GM23338 (cell line): ENCODE results near the gene VKORC1L1. TPM values are rescaled to one million over a fixed set of nuclear protein-coding genes. Genes with fewer than 3 reads are reported as not detected.
"Not testable (repeated sequence)": the region's sequence is repeated elsewhere in the genome, so short reads cannot be mapped to it uniquely, and the experiment has no call there.

ENCODE experiments used
- ATAC-seq: fragments of 200-7000 bp; cut with Tn5 transposase; 3 replicates; pipeline ENCODE4 v1.9.1; 2020
- DNase-seq: peaks from one replicate; pipeline ENCODE4 v3.0.0-alpha.2; 2015; ENCODE audit warnings: low spot score
- H2AFZ ChIP-seq: fragments of 200-600 bp; sonication (generic); 2 replicates; pipeline ENCODE4 v1.8.0; 2016; ENCODE audit warnings: antibody characterized with exemption, mild to moderate bottlenecking, moderate library complexity
- H3F3A ChIP-seq: fragments of 200-600 bp; sonication (generic); replicated peaks from 2 replicates; pipeline ENCODE4 v1.8.0; 2017; ENCODE audit warnings: antibody characterized with exemption, mixed run types, low read depth
- H3K27ac ChIP-seq: fragments of 200-600 bp; sonication (generic); 2 replicates; pipeline ENCODE4 v1.6.1; 2016; ENCODE audit warnings: low read depth
- H3K27me3 ChIP-seq: fragments of 200-600 bp; sonication (generic); 2 replicates; pipeline ENCODE4 v1.8.0; 2016; ENCODE audit warnings: mild to moderate bottlenecking, mixed run types, moderate library complexity; ENCODE audit not compliant: insufficient read depth
- H3K36me3 ChIP-seq: fragments of 200-600 bp; sonication (generic); 2 replicates; pipeline ENCODE4 v1.8.0; 2016; ENCODE audit warnings: mild to moderate bottlenecking; ENCODE audit not compliant: insufficient read depth
- H3K4me1 ChIP-seq: fragments of 200-600 bp; sonication (generic); 2 replicates; pipeline ENCODE4 v1.8.0; 2016; ENCODE audit warnings: mild to moderate bottlenecking, moderate library complexity; ENCODE audit not compliant: insufficient read depth
- H3K4me2 ChIP-seq: fragments of 200-600 bp; sonication (generic); 2 replicates; pipeline ENCODE4 v1.7.1; 2017; ENCODE audit warnings: mixed run types
- H3K4me3 ChIP-seq: fragments of 200-600 bp; sonication (generic); 2 replicates; pipeline ENCODE4 v1.6.1; 2016; ENCODE audit warnings: mixed run types
- H3K79me2 ChIP-seq: fragments of 200-600 bp; sonication (generic); replicated peaks from 2 replicates; pipeline ENCODE4 v1.8.0; 2017; ENCODE audit warnings: mild to moderate bottlenecking; ENCODE audit not compliant: insufficient read depth
- H3K9me2 ChIP-seq: fragments of 200-600 bp; sonication (generic); 2 replicates; pipeline ENCODE4 v1.8.0; 2017; ENCODE audit not compliant: insufficient read depth
- H4K20me1 ChIP-seq: fragments of 200-600 bp; sonication (generic); replicated peaks from 2 replicates; pipeline ENCODE4 v1.8.0; 2017; ENCODE audit warnings: mild to moderate bottlenecking; ENCODE audit not compliant: insufficient read depth
- H3K27ac Mint-ChIP-seq: 2 replicates; pipeline ENCODE4 v1.8.0; 2020; ENCODE audit warnings: inconsistent platforms, mild to moderate bottlenecking, moderate library complexity, mixed read lengths
- H3K27me3 Mint-ChIP-seq: 3 replicates; pipeline ENCODE4 v1.8.0; 2022; ENCODE audit warnings: low read depth, mild to moderate bottlenecking, moderate library complexity, mixed read lengths, inconsistent platforms; ENCODE audit not compliant: insufficient read depth, poor library complexity
- H3K36me3 Mint-ChIP-seq: 3 replicates; pipeline ENCODE4 v1.8.0; 2021; ENCODE audit warnings: low read depth, mild to moderate bottlenecking, inconsistent platforms, moderate library complexity, mixed read lengths
- H3K4me1 Mint-ChIP-seq: 3 replicates; pipeline ENCODE4 v1.8.0; 2020; ENCODE audit warnings: mild to moderate bottlenecking, inconsistent platforms, mixed read lengths
- H3K4me3 Mint-ChIP-seq: 3 replicates; pipeline ENCODE4 v1.8.0; 2021; ENCODE audit warnings: moderate library complexity, mild to moderate bottlenecking, inconsistent platforms, mixed read lengths
- H3K9me3 Mint-ChIP-seq: 3 replicates; pipeline ENCODE4 v1.8.0; 2020; ENCODE audit warnings: moderate library complexity, mild to moderate bottlenecking, inconsistent platforms, mixed read lengths
- polyA plus RNA-seq: library from polyadenylated mRNA; unstranded; fragments of >200 nt; fragmentation: Nextera tagmentation; extraction: Ambion mirVana; gene quantifications from 2 replicates; pipeline ENCODE4 v1.2.1, GENCODE V29; 2016
- total RNA-seq: library from RNA; depleted of rRNA; stranded (reverse); fragments of >200 nt; shearing (Covaris generic); gene quantifications from 2 replicates; pipeline ENCODE4 v1.2.3, GENCODE V29; 2014
- TF ChIP-seq, protein P1 (sequence below): fragments of 250-450 bp; sonication (Bioruptor Pico); IDR thresholded peaks from 2 replicates; pipeline ENCODE4 v1.5.0; 2020; ENCODE audit warnings: mild to moderate bottlenecking, moderate library complexity

VKORC1L1 gene
- total and polyA plus RNA-seq, 2 experiments from 2014 or later, result 21.5 to 30.3 TPM

DNA sequence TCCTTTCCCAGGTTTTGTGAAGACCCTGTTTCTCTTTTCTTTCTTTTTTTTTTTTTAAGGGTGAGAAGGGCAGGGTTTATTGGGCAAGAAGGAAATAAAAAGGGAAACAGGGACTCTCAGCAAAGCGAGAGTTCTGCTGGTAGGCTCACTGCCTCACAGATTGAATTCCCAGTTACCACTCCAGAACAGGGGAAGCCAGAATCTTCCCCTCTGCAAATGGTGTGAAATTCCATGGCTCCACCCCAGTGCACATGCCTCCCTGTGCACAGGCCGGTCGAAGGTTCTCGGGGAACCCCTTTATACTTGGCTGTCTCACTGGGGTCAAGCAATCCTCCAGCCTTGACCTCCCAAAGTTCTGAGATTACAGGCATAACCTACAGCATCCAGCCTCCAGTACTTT lies 119.7 kb downstream of the VKORC1L1 start (continued):
- TF ChIP-seq, protein P1, sequence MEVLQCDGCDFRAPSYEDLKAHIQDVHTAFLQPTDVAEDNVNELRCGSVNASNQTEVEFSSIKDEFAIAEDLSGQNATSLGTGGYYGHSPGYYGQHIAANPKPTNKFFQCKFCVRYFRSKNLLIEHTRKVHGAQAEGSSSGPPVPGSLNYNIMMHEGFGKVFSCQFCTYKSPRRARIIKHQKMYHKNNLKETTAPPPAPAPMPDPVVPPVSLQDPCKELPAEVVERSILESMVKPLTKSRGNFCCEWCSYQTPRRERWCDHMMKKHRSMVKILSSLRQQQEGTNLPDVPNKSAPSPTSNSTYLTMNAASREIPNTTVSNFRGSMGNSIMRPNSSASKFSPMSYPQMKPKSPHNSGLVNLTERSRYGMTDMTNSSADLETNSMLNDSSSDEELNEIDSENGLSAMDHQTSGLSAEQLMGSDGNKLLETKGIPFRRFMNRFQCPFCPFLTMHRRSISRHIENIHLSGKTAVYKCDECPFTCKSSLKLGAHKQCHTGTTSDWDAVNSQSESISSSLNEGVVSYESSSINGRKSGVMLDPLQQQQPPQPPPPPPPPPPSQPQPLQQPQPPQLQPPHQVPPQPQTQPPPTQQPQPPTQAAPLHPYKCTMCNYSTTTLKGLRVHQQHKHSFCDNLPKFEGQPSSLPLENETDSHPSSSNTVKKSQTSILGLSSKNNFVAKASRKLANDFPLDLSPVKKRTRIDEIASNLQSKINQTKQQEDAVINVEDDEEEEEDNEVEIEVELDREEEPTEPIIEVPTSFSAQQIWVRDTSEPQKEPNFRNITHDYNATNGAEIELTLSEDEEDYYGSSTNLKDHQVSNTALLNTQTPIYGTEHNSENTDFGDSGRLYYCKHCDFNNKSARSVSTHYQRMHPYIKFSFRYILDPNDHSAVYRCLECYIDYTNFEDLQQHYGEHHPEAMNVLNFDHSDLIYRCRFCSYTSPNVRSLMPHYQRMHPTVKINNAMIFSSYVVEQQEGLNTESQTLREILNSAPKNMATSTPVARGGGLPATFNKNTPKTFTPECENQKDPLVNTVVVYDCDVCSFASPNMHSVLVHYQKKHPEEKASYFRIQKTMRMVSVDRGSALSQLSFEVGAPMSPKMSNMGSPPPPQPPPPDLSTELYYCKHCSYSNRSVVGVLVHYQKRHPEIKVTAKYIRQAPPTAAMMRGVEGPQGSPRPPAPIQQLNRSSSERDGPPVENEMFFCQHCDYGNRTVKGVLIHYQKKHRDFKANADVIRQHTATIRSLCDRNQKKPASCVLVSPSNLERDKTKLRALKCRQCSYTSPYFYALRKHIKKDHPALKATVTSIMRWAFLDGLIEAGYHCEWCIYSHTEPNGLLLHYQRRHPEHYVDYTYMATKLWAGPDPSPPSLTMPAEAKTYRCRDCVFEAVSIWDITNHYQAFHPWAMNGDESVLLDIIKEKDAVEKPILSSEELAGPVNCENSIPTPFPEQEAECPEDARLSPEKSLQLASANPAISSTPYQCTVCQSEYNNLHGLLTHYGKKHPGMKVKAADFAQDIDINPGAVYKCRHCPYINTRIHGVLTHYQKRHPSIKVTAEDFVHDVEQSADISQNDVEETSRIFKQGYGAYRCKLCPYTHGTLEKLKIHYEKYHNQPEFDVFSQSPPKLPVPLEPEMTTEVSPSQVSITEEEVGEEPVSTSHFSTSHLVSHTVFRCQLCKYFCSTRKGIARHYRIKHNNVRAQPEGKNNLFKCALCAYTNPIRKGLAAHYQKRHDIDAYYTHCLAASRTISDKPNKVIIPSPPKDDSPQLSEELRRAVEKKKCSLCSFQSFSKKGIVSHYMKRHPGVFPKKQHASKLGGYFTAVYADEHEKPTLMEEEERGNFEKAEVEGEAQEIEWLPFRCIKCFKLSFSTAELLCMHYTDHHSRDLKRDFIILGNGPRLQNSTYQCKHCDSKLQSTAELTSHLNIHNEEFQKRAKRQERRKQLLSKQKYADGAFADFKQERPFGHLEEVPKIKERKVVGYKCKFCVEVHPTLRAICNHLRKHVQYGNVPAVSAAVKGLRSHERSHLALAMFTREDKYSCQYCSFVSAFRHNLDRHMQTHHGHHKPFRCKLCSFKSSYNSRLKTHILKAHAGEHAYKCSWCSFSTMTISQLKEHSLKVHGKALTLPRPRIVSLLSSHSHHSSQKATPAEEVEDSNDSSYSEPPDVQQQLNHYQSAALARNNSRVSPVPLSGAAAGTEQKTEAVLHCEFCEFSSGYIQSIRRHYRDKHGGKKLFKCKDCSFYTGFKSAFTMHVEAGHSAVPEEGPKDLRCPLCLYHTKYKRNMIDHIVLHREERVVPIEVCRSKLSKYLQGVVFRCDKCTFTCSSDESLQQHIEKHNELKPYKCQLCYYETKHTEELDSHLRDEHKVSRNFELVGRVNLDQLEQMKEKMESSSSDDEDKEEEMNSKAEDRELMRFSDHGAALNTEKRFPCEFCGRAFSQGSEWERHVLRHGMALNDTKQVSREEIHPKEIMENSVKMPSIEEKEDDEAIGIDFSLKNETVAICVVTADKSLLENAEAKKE (CRISPR knock-in tag), result no peak

DNA sequence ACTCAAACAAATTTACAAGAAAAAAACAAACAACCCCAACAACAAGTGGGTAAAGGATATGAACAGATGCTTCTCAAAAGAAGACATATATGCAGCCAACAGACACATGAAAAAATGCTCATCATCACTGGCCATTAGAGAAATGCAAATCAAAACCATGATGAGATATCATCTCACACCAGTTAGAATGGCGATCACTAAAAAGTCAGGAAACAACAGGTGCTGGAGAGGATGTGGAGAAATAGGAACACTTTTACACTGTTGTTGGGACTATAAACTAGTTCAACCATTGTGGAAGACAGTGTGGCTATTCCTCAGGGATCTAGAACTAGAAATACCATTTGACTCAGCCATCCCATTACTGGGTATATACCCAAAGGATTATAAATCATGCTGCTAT lies 122.1 kb downstream of the VKORC1L1 start:
- ATAC-seq, H3K36me3 Mint-ChIP-seq, H3K27me3 ChIP-seq, H3K27me3 Mint-ChIP-seq, H3K9me2 ChIP-seq, H3K4me1 ChIP-seq, H3K4me3 Mint-ChIP-seq, H2AFZ ChIP-seq, H4K20me1 ChIP-seq, H3K9me3 Mint-ChIP-seq, H3K27ac Mint-ChIP-seq, H3K4me1 Mint-ChIP-seq, H3K4me3 ChIP-seq, H3K79me2 ChIP-seq, H3K36me3 ChIP-seq, H3K27ac ChIP-seq, H3K4me2 ChIP-seq, H3F3A ChIP-seq, DNase-seq: not testable (repeated sequence)

DNA sequence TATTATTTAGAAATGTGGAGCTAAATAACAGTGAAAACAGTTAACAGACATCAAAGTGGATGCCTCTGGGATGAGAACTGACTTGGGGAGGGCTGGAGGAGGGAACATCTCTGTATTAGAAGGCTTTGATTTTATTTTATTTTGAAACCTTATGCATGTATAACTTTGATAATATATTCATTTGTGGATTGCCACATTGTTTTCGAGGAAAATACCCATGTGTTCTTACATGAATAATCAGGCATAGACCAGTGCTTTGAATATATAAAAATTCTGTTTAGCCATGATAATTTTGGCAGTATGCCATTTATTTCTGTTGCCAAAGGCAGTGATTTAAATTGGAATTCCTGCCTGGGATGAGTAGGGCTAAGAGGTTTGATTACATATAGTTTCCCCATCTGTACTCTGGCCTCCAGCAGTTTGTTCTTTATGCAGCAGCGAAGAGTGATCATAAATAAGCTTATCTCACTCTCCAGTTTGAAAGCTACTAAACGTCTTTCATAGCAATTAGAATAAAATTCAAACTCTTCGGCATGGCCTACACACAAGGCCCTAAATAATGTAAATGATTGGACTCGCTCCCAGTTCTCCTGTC lies 128.0 kb downstream of the VKORC1L1 start:
- H3K27me3 ChIP-seq, ATAC-seq, H3K36me3 ChIP-seq, H3F3A ChIP-seq, H3K4me1 ChIP-seq, H3K4me1 Mint-ChIP-seq, H3K9me2 ChIP-seq, H3K4me3 Mint-ChIP-seq, H2AFZ ChIP-seq, H3K27me3 Mint-ChIP-seq, H3K27ac Mint-ChIP-seq, DNase-seq, H4K20me1 ChIP-seq, H3K27ac ChIP-seq, H3K9me3 Mint-ChIP-seq, H3K79me2 ChIP-seq, H3K4me2 ChIP-seq, H3K36me3 Mint-ChIP-seq, H3K4me3 ChIP-seq: not testable (repeated sequence)

DNA sequence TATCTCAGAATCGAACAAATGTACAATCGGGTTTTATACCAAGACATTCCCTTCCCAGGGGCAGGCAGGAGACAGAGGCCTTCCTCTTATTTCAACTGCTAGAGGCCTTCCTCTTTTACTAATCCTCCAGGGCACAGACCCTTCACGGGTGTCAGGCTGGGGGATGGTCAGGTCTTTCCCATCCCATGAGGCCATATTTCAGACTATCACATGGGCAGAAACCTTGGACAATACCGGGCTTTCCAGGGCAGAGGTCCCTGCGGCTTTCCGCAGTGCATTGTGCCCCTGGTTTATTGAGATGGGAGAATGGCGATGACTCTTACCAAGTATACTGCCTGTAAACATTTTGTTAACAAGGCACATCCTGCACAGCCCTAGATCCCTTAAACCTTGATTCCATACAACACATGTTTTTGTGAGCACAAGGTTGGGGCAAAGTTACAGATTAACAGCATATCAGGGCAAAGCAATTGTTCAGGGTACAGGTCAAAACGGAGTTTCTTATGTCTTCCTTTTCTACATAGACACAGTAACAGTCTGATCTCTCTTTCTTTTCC lies 132.3 kb downstream of the VKORC1L1 start:
- H3F3A ChIP-seq, H3K4me3 ChIP-seq, H3K27ac ChIP-seq, ATAC-seq, H3K4me2 ChIP-seq, H3K9me2 ChIP-seq, H3K27ac Mint-ChIP-seq, H3K27me3 Mint-ChIP-seq, H2AFZ ChIP-seq, H4K20me1 ChIP-seq, DNase-seq, H3K27me3 ChIP-seq, H3K4me1 ChIP-seq, H3K4me3 Mint-ChIP-seq, H3K36me3 ChIP-seq, H3K9me3 Mint-ChIP-seq, H3K79me2 ChIP-seq, H3K4me1 Mint-ChIP-seq, H3K36me3 Mint-ChIP-seq: not testable (repeated sequence)
